Prostate gland (tissue), 2 donors: ENCODE results near the gene C2orf49. TPM values are rescaled to one million over a fixed set of nuclear protein-coding genes. Genes with fewer than 3 reads are reported as not detected.
"Not testable (repeated sequence)": the region's sequence is repeated elsewhere in the genome, so short reads cannot be mapped to it uniquely, and the experiment has no call there.

Experiments
- DNase-seq: peaks from one replicate; pipeline ENCODE4 v3.0.0-alpha.2; 2019; ENCODE audit warnings: low spot score
- H3K27ac ChIP-seq, 2 donors: fragments of 200-600 bp; sonication (generic); 2 replicates each; pipeline ENCODE4 v1.5.1; 2017 to 2019
- H3K27me3 ChIP-seq: fragments of 200-600 bp; sonication (generic); replicated peaks from 2 replicates; pipeline ENCODE4 v1.5.1; 2019; ENCODE audit not compliant: insufficient read depth
- H3K36me3 ChIP-seq, 2 donors: fragments of 200-600 bp; sonication (generic); 1 replicate in 1 of 2; 2 replicates in 1 of 2; pipeline versions ENCODE4 v1.5.1 to v1.8.1; 2017 to 2019
- H3K4me1 ChIP-seq: fragments of 200-600 bp; sonication (generic); replicated peaks from 2 replicates; pipeline ENCODE4 v1.5.1; 2019
- H3K4me3 ChIP-seq, 2 donors: fragments of 200-600 bp; sonication (generic); 2 replicates each; pipeline ENCODE4 v1.5.1; 2017 to 2019
- H3K9me3 ChIP-seq: fragments of 200-600 bp; sonication (generic); 2 replicates; pipeline ENCODE4 v1.5.1; 2017
- POLR2A ChIP-seq: fragments of 450-650 bp; IDR thresholded peaks from one replicate; pipeline ENCODE4 v1.6.1; 2016; ENCODE audit warnings: antibody characterized with exemption, mild to moderate bottlenecking
- POLR2AphosphoS5 ChIP-seq: sonication (generic); formaldehyde crosslinking; IDR thresholded peaks from one replicate; pipeline ENCODE4 v1.6.1; 2017; ENCODE audit warnings: antibody characterized with exemption
- WGBS: methylation state at CpG from one replicate; pipeline ENCODE4 v1.1.5; 2018; 5-methylcytosine and 5-hydroxymethylcytosine counted together
- intact Hi-C: fragments of 100-400 bp; cut with DNase I; formaldehyde crosslinking; loops from one replicate; pipeline ENCODE4 v1.14.2; 2022
- total RNA-seq, 2 donors: library from RNA; depleted of rRNA; stranded (reverse); fragments of >200 nt; gene quantifications; one replicate each; pipeline ENCODE4 v1.1.0, GENCODE V29; 2016
- TF ChIP-seq, protein P1 (sequence below), 4 experiments: fragments of 200-600 bp in 2 of 4; fragments of 450-650 bp in 2 of 4; sonication (generic) in 2 of 4; IDR thresholded peaks; 1 replicate in 3 of 4; 2 replicates in 1 of 4; pipeline ENCODE4 v1.5.1; 2016 to 2019; ENCODE audit warnings: antibody characterized with exemption in 4 of 4, mild to moderate bottlenecking in 2 of 4, moderate library complexity in 2 of 4

C2orf49 gene
- total RNA-seq, 2 donors from 2014 or later: 13.1 to 26.2 TPM

DNA sequence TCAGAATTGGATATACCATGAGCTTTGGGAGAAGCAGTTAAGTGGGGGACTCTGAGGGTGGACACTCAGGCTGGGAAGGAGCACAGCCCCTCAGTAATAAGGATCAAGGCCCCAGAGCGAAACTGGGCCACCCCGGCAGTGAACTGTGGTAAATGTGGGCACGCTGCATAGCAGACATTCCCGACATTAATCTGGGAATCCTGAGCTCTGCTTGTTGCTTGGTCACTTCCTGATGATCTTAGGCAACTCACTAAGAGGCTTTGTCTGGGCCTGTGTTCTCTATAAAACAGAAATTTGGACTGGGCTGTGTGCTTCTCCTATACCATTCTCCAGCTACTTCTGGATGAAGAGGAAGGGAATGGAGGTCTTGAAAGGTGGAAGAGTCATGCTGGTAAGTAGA, 12.6 kb upstream of the C2orf49 start:
- no peaks in the 10 kb centered on the region for H3K27me3 ChIP-seq
- H3K36me3 ChIP-seq: no peaks in the 10 kb centered on the region
- H3K4me3 ChIP-seq: no peak overlapping the region
- TF ChIP-seq POLR2AphosphoS5 (peak; percentile 48), POLR2A (no peak)
- 47% methylated on average over 4 of the region's 4 CpGs for WGBS
- H3K9me3 ChIP-seq: no peaks in the 10 kb centered on the region
- H3K4me1 ChIP-seq: peaks cover 10% of the 10 kb centered on the region
- DNase-seq: peak; percentile 35
- intact Hi-C loops: no loop called here
- peak overlapping the region; percentile 12 to 37 for H3K27ac ChIP-seq

DNA sequence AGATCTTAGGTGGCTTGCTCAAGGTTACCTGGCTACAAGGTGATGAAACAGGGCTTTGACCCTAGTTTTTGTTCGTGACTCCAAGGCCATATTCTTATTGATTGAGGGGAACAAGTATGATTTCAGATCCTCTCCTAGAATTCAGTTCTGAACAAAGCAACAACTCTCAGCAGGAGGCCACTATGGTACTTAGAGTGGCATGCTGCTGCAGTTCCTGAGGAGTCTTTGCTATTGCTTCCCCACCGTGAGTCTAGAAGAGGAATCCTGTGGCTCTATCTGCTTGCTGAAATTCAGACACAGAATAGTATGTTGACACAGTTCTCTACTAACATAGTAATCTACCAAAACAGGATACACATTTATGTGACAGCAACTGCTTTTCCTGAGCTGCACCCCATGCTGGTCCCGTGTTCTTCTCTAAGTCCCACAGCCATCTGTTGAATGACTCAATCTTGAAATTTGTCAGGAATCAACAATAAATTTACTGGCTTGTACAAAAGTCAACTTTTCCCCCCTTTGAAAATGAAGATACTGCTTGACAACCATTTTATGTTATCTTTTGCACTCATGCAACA, 11.9 kb upstream of the C2orf49 start:
- 73% methylated on average over 3 of the region's 3 CpGs for WGBS
- Histone ChIP-seq H3K4me1 (peaks cover 10% of the 10 kb centered on the region), H3K27ac (peak overlapping the region; percentile 12 to 37)

DNA sequence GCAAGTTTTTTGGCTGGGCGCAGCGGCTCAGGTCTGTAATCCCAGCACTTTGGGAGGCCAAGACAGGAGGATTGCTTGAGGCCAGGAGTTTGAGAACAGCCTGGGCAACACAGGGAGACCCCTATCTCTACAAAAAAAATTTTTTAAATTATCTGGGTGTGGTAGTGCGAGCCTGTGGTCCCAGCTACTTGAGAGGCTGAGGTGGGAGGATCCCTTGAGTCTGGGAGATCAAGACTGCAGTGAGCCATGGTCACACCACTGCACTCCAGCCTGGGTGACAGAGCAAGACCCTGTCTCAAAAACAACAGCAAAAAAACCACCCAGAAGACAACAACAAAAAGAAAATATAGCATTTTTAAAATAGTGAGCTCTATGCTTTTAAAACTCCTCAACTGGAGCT, 10.1 kb upstream of the C2orf49 start:
- H3K27me3 ChIP-seq, H3K9me3 ChIP-seq, intact Hi-C loops, H3K36me3 ChIP-seq, H3K27ac ChIP-seq, DNase-seq, H3K4me3 ChIP-seq: not testable (repeated sequence)
- peaks cover 10% of the 10 kb centered on the region for H3K4me1 ChIP-seq
- 91% methylated on average over 3 of the region's 3 CpGs for WGBS

More for the DNA sequence above, 11.9 kb upstream of the C2orf49 start:
- no peak for DNase-seq
- no peak overlapping the region for H3K4me3 ChIP-seq
- no peaks in the 10 kb centered on the region for H3K27me3 ChIP-seq
- H3K36me3 ChIP-seq: no peaks in the 10 kb centered on the region
- H3K9me3 ChIP-seq: no peaks in the 10 kb centered on the region
- TF ChIP-seq, protein P1, sequence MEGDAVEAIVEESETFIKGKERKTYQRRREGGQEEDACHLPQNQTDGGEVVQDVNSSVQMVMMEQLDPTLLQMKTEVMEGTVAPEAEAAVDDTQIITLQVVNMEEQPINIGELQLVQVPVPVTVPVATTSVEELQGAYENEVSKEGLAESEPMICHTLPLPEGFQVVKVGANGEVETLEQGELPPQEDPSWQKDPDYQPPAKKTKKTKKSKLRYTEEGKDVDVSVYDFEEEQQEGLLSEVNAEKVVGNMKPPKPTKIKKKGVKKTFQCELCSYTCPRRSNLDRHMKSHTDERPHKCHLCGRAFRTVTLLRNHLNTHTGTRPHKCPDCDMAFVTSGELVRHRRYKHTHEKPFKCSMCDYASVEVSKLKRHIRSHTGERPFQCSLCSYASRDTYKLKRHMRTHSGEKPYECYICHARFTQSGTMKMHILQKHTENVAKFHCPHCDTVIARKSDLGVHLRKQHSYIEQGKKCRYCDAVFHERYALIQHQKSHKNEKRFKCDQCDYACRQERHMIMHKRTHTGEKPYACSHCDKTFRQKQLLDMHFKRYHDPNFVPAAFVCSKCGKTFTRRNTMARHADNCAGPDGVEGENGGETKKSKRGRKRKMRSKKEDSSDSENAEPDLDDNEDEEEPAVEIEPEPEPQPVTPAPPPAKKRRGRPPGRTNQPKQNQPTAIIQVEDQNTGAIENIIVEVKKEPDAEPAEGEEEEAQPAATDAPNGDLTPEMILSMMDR (IDR thresholded peaks at IDR 0.05): no peak
- no peak for TF ChIP-seq POLR2A
- no peak for TF ChIP-seq POLR2AphosphoS5
- intact Hi-C loops: no loop called here

DNA sequence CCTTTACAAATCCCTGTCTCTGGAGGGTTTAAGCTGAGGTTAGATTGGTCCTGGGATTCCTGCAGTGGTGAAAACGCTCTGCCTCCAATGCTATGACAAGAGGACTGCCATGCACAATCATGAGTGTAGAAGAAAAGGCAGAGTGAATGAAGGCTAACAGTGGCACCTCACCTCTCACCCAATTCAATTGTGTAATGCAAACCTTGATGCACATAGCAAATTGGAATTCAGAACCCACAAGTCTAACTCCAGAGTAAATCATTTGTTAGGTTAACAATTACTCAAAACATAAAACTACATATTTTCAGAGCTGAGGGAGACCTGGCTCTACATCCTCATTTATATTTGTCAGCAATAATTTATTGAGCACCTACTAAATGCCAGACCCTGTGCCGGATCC, 9.7 kb upstream of the C2orf49 start:
- H3K4me3 ChIP-seq: no peak overlapping the region
- DNase-seq: no peak
- 86% methylated on average over 2 of the region's 2 CpGs for WGBS

DNA sequence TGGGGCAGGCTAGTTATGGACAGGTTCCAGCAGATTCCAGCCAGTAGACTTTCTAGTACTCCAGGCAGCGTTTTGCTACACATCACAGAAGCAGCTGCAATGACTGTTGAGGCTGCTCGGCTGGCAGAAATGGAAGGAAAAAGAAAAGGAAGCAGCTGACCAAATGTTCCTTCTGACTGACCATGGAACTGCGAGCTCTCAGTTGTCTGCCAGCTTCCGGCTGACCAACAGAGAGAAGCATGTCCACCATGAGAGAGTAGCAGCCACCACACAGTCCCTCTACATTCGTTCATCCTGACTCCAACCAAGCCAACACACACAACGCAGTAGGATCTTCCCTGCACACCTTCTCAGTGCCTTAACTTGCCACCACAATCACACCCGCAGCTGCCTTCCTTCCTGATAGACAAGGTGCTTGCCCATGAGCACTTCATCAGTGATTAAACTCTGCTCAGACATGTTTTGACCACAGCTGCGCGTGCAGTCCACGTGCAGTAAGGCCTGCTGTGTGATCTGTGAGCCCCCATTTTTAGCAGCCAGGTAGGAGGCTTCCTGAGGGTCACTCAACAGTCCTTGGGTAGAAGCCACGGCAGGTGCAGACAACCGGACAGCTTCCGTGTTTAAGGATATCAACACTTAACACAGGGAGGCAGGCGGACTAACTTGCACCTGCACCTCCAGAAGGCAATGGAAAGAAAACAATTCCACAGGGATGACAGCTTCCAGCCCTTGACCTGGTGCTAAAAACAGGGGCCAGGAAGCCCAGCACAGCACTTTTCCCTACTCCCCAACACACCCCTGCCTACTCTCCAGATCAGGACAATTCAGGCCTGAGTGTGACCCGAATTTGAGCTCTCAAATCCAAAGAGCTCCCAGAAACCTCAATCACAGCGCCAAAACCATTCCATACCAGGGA, 8.8 kb upstream of the C2orf49 start:
- Histone ChIP-seq H3K27ac (peak overlapping the region; percentile 73 to 88), H3K27me3 (no peaks in the 10 kb centered on the region), H3K4me3 (peak overlapping the region; percentile 69 to 72), H3K4me1 (peaks cover 10% of the 10 kb centered on the region), H3K36me3 (no peaks in the 10 kb centered on the region), H3K9me3 (no peaks in the 10 kb centered on the region)
- 29% methylated on average over 16 of the region's 16 CpGs for WGBS
- TF ChIP-seq POLR2A (no peak), POLR2AphosphoS5 (no peak)
- TF ChIP-seq, protein P1 (IDR thresholded peaks at IDR 0.05): no peak
- peak; percentile 15 for DNase-seq
- intact Hi-C loops: no loop called here

More for the DNA sequence above, 9.7 kb upstream of the C2orf49 start:
- intact Hi-C loops: no loop called here
- peaks cover 10% of the 10 kb centered on the region for H3K4me1 ChIP-seq
- no peaks in the 10 kb centered on the region for H3K36me3 ChIP-seq
- H3K9me3 ChIP-seq: no peaks in the 10 kb centered on the region
- no peaks in the 10 kb centered on the region for H3K27me3 ChIP-seq
- no peak overlapping the region for H3K27ac ChIP-seq
- TF ChIP-seq, protein P1 (IDR thresholded peaks at IDR 0.05): no peak
